Panc1 (cell line): Measurements from ENCODE around the gene CXCR3. TPM values are rescaled to one million over a fixed set of nuclear protein-coding genes. Genes with fewer than 3 reads are reported as not detected.

ENCODE experiments used
- ATAC-seq: fragments of 200-7000 bp; cut with Tn5 transposase; 2 replicates; pipeline ENCODE4 v1.9.1; 2020; ENCODE audit warnings: mild to moderate bottlenecking, moderate library complexity
- BruUV-seq: library from RNA; stranded (reverse); fragments of 400-500 nt; replicated peaks from 2 replicates; lab custom pipeline; 2021; lab: Mats Ljungman, UMichigan
- CTCF ChIA-PET: fragments of 300-600 bp; sonication (Branson Sonifier 250); formaldehyde crosslinking; loops from one replicate; lab custom pipeline; 2022; ENCODE audit warnings: antibody characterized with exemption; lab: Charles Lee
- POLR2A ChIA-PET: fragments of 300-600 bp; sonication (Branson Sonifier 250); formaldehyde crosslinking; loops from one replicate; lab custom pipeline; 2022; ENCODE audit warnings: antibody characterized with exemption; lab: Charles Lee
- DNase-seq: peaks from one replicate; pipeline ENCODE4 v3.0.0-alpha.2; 2010; ENCODE audit warnings: low read depth, low spot score
- H3K27ac ChIP-seq: 2 replicates; pipeline ENCODE4 v1.5.1; 2011; ENCODE audit warnings: mild to moderate bottlenecking, low read length, inconsistent platforms
- H3K27me3 ChIP-seq: fragments of 200-500 bp; sonication (Bioruptor generic); 2 replicates; pipeline ENCODE4 v1.6.0; 2014; ENCODE audit warnings: low read length, inconsistent platforms; ENCODE audit not compliant: control insufficient read depth, insufficient read depth
- H3K36me3 ChIP-seq: fragments of 200-500 bp; sonication (Bioruptor generic); 2 replicates; pipeline ENCODE4 v1.5.1; 2014; ENCODE audit warnings: inconsistent platforms, mild to moderate bottlenecking, low read length, moderate library complexity; ENCODE audit not compliant: control insufficient read depth, insufficient read depth
- H3K4me1 ChIP-seq: 2 replicates; pipeline ENCODE4 v1.5.1; 2011; ENCODE audit warnings: inconsistent platforms, mild to moderate bottlenecking, low read length, moderate library complexity; ENCODE audit not compliant: control insufficient read depth, insufficient read depth
- H3K4me3 ChIP-seq, 2 experiments: 2 replicates each; pipeline ENCODE4 v1.5.1; 2011 to 2012; ENCODE audit warnings: low read depth in 2 of 2, low read length in 2 of 2, mild to moderate bottlenecking in 2 of 2, inconsistent platforms in 1 of 2, moderate library complexity in 1 of 2
- H3K9me3 ChIP-seq: fragments of 200-500 bp; sonication (Bioruptor generic); 2 replicates; pipeline ENCODE4 v1.5.1; 2014; ENCODE audit warnings: low read depth, mild to moderate bottlenecking, inconsistent platforms, low read length, moderate library complexity; ENCODE audit not compliant: control insufficient read depth, insufficient read depth
- POLR2AphosphoS5 ChIP-seq: IDR thresholded peaks from 2 replicates; pipeline ENCODE4 v1.6.1; 2012; ENCODE audit warnings: mild to moderate bottlenecking, low read depth, low read length, moderate library complexity
- REST ChIP-seq, 2 experiments: IDR thresholded peaks; 2 replicates each; pipeline ENCODE4 v1.6.1; 2011 to 2012; ENCODE audit warnings: low read depth in 2 of 2, control low read depth in 1 of 2, low read length in 1 of 2, mild to moderate bottlenecking in 1 of 2, moderate library complexity in 1 of 2; ENCODE audit not compliant: insufficient read depth in 1 of 2
- SIN3A ChIP-seq: IDR thresholded peaks from 2 replicates; pipeline ENCODE4 v1.6.1; 2012; ENCODE audit warnings: low read depth, mild to moderate bottlenecking, low read length, moderate library complexity, borderline replicate concordance; ENCODE audit not compliant: insufficient read depth
- TCF7L2 ChIP-seq: IDR thresholded peaks from 2 replicates; pipeline ENCODE4 v1.6.1; 2011; ENCODE audit warnings: mild to moderate bottlenecking, low read depth, low read length, inconsistent platforms
- in situ Hi-C: cut with HindIII; loops from 2 replicates; pipeline ENCODE4 v1.10.0; 2016; ENCODE audit warnings: low sequenced_read_pairs, low pct_unique_long_range_greater_than_20kb
- intact Hi-C: fragments of 100-400 bp; cut with micrococcal nuclease; formaldehyde crosslinking; loops from one replicate; pipeline ENCODE4 v1.10.0; 2022; ENCODE audit not compliant: unreplicated experiment
- total RNA-seq: library from RNA; stranded (reverse); gene quantifications from one replicate; pipeline ENCODE4 v1.2.1, GENCODE V29; 2021; ENCODE audit not compliant: unreplicated experiment
- TF ChIP-seq, protein P1 (sequence below): fragments of 450-650 bp; IDR thresholded peaks from 2 replicates; pipeline ENCODE4 v1.5.1; 2017; ENCODE audit warnings: mild to moderate bottlenecking

CXCR3 gene
- total RNA-seq, 1 experiment from 2014 or later = not detected

- no peaks in the 10 kb centered on the region for H3K4me1 ChIP-seq
- in situ Hi-C loops (no loop called here), intact Hi-C loops (no loop called here)
- no peak overlapping the region for H3K27ac ChIP-seq
- ATAC-seq (peak; percentile 23; the same call in 1 of the 2 replicates), DNase-seq (no peak)
- ChIA-PET POLR2A (no interaction called here), CTCF (no interaction called here)
- H3K9me3 ChIP-seq = no peaks in the 10 kb centered on the region
- H3K36me3 ChIP-seq = no peaks in the 10 kb centered on the region; the same call in 1 of the 2 replicates
- H3K4me3 ChIP-seq = no peak overlapping the region
- TF ChIP-seq REST (IDR thresholded peaks at IDR 0.05; ENCODE audit: insufficient read depth in 1 of 2, low read depth in 2 of 2, low read length in 1 of 2) = no peak
- no peak for TF ChIP-seq POLR2AphosphoS5
- TF ChIP-seq, protein P1, sequence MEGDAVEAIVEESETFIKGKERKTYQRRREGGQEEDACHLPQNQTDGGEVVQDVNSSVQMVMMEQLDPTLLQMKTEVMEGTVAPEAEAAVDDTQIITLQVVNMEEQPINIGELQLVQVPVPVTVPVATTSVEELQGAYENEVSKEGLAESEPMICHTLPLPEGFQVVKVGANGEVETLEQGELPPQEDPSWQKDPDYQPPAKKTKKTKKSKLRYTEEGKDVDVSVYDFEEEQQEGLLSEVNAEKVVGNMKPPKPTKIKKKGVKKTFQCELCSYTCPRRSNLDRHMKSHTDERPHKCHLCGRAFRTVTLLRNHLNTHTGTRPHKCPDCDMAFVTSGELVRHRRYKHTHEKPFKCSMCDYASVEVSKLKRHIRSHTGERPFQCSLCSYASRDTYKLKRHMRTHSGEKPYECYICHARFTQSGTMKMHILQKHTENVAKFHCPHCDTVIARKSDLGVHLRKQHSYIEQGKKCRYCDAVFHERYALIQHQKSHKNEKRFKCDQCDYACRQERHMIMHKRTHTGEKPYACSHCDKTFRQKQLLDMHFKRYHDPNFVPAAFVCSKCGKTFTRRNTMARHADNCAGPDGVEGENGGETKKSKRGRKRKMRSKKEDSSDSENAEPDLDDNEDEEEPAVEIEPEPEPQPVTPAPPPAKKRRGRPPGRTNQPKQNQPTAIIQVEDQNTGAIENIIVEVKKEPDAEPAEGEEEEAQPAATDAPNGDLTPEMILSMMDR = no peak; the same call in 1 of the 2 replicates
- no peak for TF ChIP-seq TCF7L2
- no peak for TF ChIP-seq SIN3A
- H3K27me3 ChIP-seq = no peaks in the 10 kb centered on the region
- BruUV-seq = no TSS peak
Observed at GRCh38 chrX:71616672-71617529, 1.4 kb downstream of the CXCR3 start.

- intact Hi-C loops = no loop called here
- in situ Hi-C loops = no loop called here
- Histone ChIP-seq H3K27ac (no peak overlapping the region), H3K9me3 (no peaks in the 10 kb centered on the region), H3K4me3 (no peak overlapping the region), H3K4me1 (no peaks in the 10 kb centered on the region), H3K36me3 (no peaks in the 10 kb centered on the region; the same call in 1 of the 2 replicates), H3K27me3 (no peaks in the 10 kb centered on the region)
- BruUV-seq = no TSS peak
- DNase-seq (no peak), ATAC-seq (no peak)
- TF ChIP-seq REST (IDR thresholded peaks at IDR 0.05; ENCODE audit: insufficient read depth in 1 of 2, low read depth in 2 of 2, low read length in 1 of 2) = no peak
- TF ChIP-seq POLR2AphosphoS5 = no peak
- TF ChIP-seq SIN3A = no peak
- TF ChIP-seq TCF7L2 = no peak
- TF ChIP-seq, protein P1 = no peak
- POLR2A ChIA-PET = no interaction called here
- CTCF ChIA-PET = no interaction called here
Observed at GRCh38 chrX:71615954-71616353, 2.4 kb downstream of the CXCR3 start.
